ENCODE results near the gene PTCD2. TPM values are rescaled to one million over a fixed set of nuclear protein-coding genes. Genes with fewer than 3 reads are reported as not detected.

Gene PTCD2
- total and polyA plus RNA-seq, 9 of the 15 experiments (the other 6 are each of a cell fraction or from before 2014, with no cell fraction given): 11.9 to 28.5 (median 18.6) TPM

GRCh38 chr5:72305194-72306142 lies 14.7 kb upstream of the PTCD2 start (continued):
- peak; percentile 9; the same call in 1 of the 2 replicates for TF ChIP-seq ZFX (CRISPR knock-in tag; IDR thresholded peaks at IDR 0.05)
- peak; percentile 52; the same call in 1 of the 2 replicates for TF ChIP-seq MAFK (IDR thresholded peaks at IDR 0.05; ENCODE audit: low read length)
- no peak for TF ChIP-seq EZH2 (IDR thresholded peaks at IDR 0.05; ENCODE audit: borderline replicate concordance, low read depth, low read length)
- TF ChIP-seq BACH1 (tag; IDR thresholded peaks at IDR 0.05): peak; percentile 61
- TF ChIP-seq MGA (IDR thresholded peaks at IDR 0.05): no peak
